ENCODE results near the gene ATRIP.
A peak's percentile ranks its signal among the peaks of the same experiment; 100 is the strongest.

Gene ATRIP

GRCh38 chr3:48426401-48426909 lies 20.1 kb upstream of the ATRIP start:
- no peak for ATAC-seq
- Mint-ChIP-seq H3K27ac (no peak overlapping the region), H3K9me3 (no peaks in the 10 kb centered on the region), H3K4me3 (no peak overlapping the region), H3K4me1 (peaks cover 5% of the 10 kb centered on the region), H3K36me3 (ENCODE audit: low read depth) (no peaks in the 10 kb centered on the region), H3K27me3 (no peaks in the 10 kb centered on the region)
- no peak for DNase-seq

GRCh38 chr3:48426944-48427629 lies 19.4 kb upstream of the ATRIP start:
- no peaks in the 10 kb centered on the region for H3K9me3 Mint-ChIP-seq
- ATAC-seq (no peak), DNase-seq (no peak)
- H3K27me3 Mint-ChIP-seq: no peaks in the 10 kb centered on the region
- H3K4me3 Mint-ChIP-seq: no peak overlapping the region
- no peaks in the 10 kb centered on the region for H3K36me3 Mint-ChIP-seq (ENCODE audit: low read depth)
- peaks cover 5% of the 10 kb centered on the region for H3K4me1 Mint-ChIP-seq
- no peak overlapping the region for H3K27ac Mint-ChIP-seq

- Mint-ChIP-seq H3K4me1 (peaks cover 5% of the 10 kb centered on the region), H3K36me3 (ENCODE audit: low read depth) (no peaks in the 10 kb centered on the region), H3K9me3 (no peaks in the 10 kb centered on the region), H3K4me3 (peak overlapping the region; percentile 43), H3K27ac (no peak overlapping the region), H3K27me3 (no peaks in the 10 kb centered on the region)
- ATAC-seq (no peak), DNase-seq (no peak)
Measured at GRCh38 chr3:48427630-48427962, 18.9 kb upstream of the ATRIP start.

- Mint-ChIP-seq H3K27ac (no peak overlapping the region), H3K27me3 (no peaks in the 10 kb centered on the region), H3K9me3 (no peaks in the 10 kb centered on the region), H3K4me1 (peaks cover 5% of the 10 kb centered on the region), H3K36me3 (ENCODE audit: low read depth) (no peaks in the 10 kb centered on the region), H3K4me3 (peak overlapping the region; percentile 43)
- no peak for ATAC-seq
- DNase-seq: no peak
Measured at GRCh38 chr3:48428088-48428571, 18.4 kb upstream of the ATRIP start.

- DNase-seq: no peak
- peaks cover 5% of the 10 kb centered on the region for H3K4me1 Mint-ChIP-seq
- no peaks in the 10 kb centered on the region for H3K9me3 Mint-ChIP-seq
- H3K4me3 Mint-ChIP-seq: peak overlapping the region; percentile 43
- peak; percentile 29 for ATAC-seq
- H3K27ac Mint-ChIP-seq: no peak overlapping the region
- no peaks in the 10 kb centered on the region for H3K36me3 Mint-ChIP-seq (ENCODE audit: low read depth)
- H3K27me3 Mint-ChIP-seq: no peaks in the 10 kb centered on the region
Measured at GRCh38 chr3:48428572-48429316, 17.8 kb upstream of the ATRIP start.

- Mint-ChIP-seq H3K4me3 (peak overlapping the region; percentile 73), H3K36me3 (ENCODE audit: low read depth) (peaks cover 4% of the 10 kb centered on the region), H3K27me3 (no peaks in the 10 kb centered on the region), H3K9me3 (no peaks in the 10 kb centered on the region), H3K27ac (no peak overlapping the region), H3K4me1 (peaks cover 7% of the 10 kb centered on the region)
- ATAC-seq (peak; percentile 25), DNase-seq (peak; percentile 63)
Measured at GRCh38 chr3:48429317-48429959, 17.1 kb upstream of the ATRIP start.

- DNase-seq (no peak), ATAC-seq (no peak)
- no peaks in the 10 kb centered on the region for H3K27me3 Mint-ChIP-seq
- peak within 1 kb of the TSS; percentile 73 for H3K4me3 Mint-ChIP-seq
- peaks cover 10% of the 10 kb centered on the region for H3K4me1 Mint-ChIP-seq
- peak within 1 kb of the TSS; percentile 67 for H3K27ac Mint-ChIP-seq
- peaks cover 4% of the 10 kb centered on the region for H3K36me3 Mint-ChIP-seq (ENCODE audit: low read depth)
- H3K9me3 Mint-ChIP-seq: no peaks in the 10 kb centered on the region
Measured at GRCh38 chr3:48429960-48430707, 16.4 kb upstream of the ATRIP start, which contains the start of gene PLXNB1. PLXNB1 (minus strand) TSS chr3:48430086; CDS start chr3:48424611, 5,475 bp downstream.

- ATAC-seq (no peak), DNase-seq (no peak)
- peak overlapping the region; percentile 67 for H3K27ac Mint-ChIP-seq
- H3K27me3 Mint-ChIP-seq: no peaks in the 10 kb centered on the region
- H3K4me1 Mint-ChIP-seq: peaks cover 10% of the 10 kb centered on the region
- H3K9me3 Mint-ChIP-seq: no peaks in the 10 kb centered on the region
- H3K36me3 Mint-ChIP-seq (ENCODE audit: low read depth): peaks cover 4% of the 10 kb centered on the region
- peak overlapping the region; percentile 73 for H3K4me3 Mint-ChIP-seq
Measured at GRCh38 chr3:48430708-48431101, 15.8 kb upstream of the ATRIP start.

GRCh38 chr3:48431224-48432029 lies 15.1 kb upstream of the ATRIP start:
- Mint-ChIP-seq H3K4me1 (peaks cover 10% of the 10 kb centered on the region), H3K27ac (no peak overlapping the region)
- ATAC-seq: no peak

GRCh38 chr3:48432411-48433371 lies 13.8 kb upstream of the ATRIP start:
- Mint-ChIP-seq H3K4me1 (peaks cover 10% of the 10 kb centered on the region), H3K36me3 (ENCODE audit: low read depth) (peaks cover 4% of the 10 kb centered on the region), H3K27ac (no peak overlapping the region), H3K27me3 (no peaks in the 10 kb centered on the region), H3K4me3 (no peak overlapping the region), H3K9me3 (no peaks in the 10 kb centered on the region)
- DNase-seq: no peak
- no peak for ATAC-seq

More at GRCh38 chr3:48431224-48432029, 15.1 kb upstream of the ATRIP start:
- Mint-ChIP-seq H3K27me3 (no peaks in the 10 kb centered on the region), H3K36me3 (ENCODE audit: low read depth) (peaks cover 4% of the 10 kb centered on the region), H3K9me3 (no peaks in the 10 kb centered on the region), H3K4me3 (no peak overlapping the region)
- no peak for DNase-seq

GRCh38 chr3:48433472-48434118 lies 12.9 kb upstream of the ATRIP start:
- Mint-ChIP-seq H3K4me1 (peaks cover 14% of the 10 kb centered on the region), H3K9me3 (no peaks in the 10 kb centered on the region), H3K27ac (no peak overlapping the region), H3K4me3 (no peak overlapping the region), H3K36me3 (ENCODE audit: low read depth) (peaks cover 8% of the 10 kb centered on the region), H3K27me3 (no peaks in the 10 kb centered on the region)
- DNase-seq: no peak
- no peak for ATAC-seq

GRCh38 chr3:48434591-48435222 lies 11.8 kb upstream of the ATRIP start:
- H3K4me1 Mint-ChIP-seq: peaks cover 21% of the 10 kb centered on the region
- H3K27me3 Mint-ChIP-seq: no peaks in the 10 kb centered on the region
- H3K4me3 Mint-ChIP-seq: no peak overlapping the region
- H3K9me3 Mint-ChIP-seq: no peaks in the 10 kb centered on the region
- peaks cover 9% of the 10 kb centered on the region for H3K36me3 Mint-ChIP-seq (ENCODE audit: low read depth)
- H3K27ac Mint-ChIP-seq: no peak overlapping the region
- DNase-seq: no peak
- no peak for ATAC-seq
